Measurements from ENCODE around the gene PDZD8. TPM values are rescaled to one million over a fixed set of nuclear protein-coding genes. Genes with fewer than 3 reads are reported as not detected.

The PDZD8 gene
- total RNA-seq, 1 donor from 2014 or later = 18.7 TPM

DNA sequence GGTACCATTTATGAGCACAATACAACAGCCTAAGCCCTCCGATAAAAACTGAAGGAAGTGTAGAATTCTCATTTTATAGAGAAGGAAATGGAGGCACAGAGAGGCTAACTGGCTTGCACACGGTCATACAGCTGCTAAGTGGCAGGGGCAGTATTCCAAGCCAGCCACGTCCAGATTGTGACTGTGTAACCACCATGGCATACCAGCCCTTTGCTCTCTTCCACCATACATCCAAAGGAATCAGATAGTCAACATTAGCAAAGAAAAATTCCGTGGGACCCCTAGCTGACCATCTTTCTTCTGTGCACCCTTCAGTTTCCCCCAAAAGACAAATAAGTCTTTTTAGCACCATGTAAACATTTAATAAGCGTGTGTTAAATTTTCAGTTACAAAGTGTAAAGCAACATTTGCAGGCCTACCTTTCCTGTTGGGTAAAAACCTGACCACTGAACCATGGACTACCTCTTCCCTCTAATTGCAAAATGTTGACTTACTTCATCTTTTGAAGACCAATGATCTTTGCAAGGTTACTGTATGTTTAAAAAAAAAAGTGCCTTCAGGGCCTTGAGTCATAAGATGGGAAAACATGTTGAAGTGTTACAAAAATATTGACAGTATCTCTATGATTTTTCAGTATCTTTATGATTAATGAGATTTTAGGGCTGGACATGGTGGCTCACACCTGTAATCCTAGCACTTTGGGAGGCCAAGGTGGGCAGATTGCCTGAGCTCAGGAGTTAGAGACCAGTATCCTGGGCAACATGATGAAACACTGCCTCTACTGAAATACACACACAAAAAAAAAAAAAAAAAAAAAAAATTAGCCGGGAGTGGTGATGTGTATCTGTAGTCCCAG lies 24.3 kb upstream of the PDZD8 start:
- ATAC-seq = no peak
- intact Hi-C loops (cut with micrococcal nuclease) = no loop called here
- DNase-seq = no peak

DNA sequence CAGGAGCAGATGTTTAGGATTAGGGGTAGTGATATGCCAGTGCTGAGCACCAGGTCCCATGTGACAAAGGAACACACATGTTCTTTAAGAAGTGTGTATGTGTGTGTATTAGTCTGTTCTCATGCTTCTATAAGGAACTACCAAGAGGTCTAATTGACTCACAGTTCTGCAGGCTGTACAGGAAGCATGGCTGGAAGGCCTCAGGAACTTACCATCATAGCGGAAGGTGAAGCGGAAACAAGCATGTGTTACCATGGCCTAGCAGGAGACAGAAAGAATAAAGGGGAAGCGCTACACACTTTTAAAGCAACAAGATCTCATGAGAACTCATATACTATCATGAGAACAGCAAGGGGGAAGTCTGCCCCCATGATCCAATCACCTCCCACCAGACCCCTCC lies 22.8 kb upstream of the PDZD8 start:
- DNase-seq = no peak
- ATAC-seq = no peak
- intact Hi-C loops (cut with micrococcal nuclease) = no loop called here

DNA sequence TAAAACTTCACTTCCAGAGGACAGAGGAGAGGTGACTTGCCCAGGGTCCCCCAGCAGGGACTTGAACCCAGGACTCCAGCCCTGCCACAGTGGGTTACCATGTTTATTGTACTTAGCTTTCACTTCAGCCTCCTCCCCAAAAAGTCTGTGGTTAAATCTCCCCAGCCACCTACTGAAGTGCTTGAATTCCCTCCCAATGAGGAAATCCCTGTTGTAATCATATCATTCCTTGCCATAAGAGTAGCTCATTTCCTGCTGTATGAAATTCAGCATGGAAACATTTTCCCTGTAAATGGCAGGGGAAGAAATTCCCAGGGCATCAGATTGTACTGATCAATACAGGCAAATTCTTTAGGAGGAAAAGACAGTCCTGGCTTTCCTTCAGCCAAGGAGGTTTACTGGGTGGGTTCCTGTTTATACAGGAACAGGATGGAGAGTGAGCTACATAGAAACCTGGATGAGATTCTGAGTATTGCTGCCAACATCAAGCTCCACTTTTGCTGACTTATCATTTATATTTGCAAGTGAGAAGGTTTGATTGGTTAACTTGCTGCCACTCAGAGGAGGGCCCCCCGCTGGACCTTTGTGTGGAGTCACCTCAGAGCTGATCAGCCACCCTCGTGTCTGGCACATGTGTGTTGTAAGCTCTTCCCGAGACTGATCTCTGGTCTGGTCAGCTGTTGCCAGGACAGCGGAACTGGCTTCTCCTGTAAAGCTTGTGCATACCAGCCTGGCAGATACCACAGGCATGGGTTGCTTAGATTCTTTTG lies 16.4 kb upstream of the PDZD8 start:
- ATAC-seq (peak; percentile 65), DNase-seq (peak; percentile 36)
- intact Hi-C loops (cut with micrococcal nuclease) = no loop called here

DNA sequence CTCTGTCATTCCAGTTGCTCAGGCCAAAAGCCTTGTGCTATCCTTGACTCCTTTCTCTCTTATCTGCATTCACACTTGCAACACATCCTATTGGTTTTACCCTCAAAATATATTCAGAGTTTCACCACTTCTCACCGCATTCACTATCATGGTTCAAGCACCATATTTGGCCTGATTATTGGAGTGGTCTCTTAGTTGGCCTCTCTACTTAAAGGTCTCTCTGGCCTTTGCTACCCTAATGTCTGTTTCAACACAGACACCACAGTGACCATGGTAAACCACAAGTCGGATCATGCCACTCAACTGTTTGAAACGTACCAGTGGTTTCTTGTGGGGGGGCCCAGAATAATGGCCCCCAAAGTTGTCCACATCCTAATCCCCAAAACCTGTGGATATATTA lies 15.2 kb upstream of the PDZD8 start:
- no peak for DNase-seq
- ATAC-seq = no peak
- intact Hi-C loops (cut with micrococcal nuclease) = no loop called here

DNA sequence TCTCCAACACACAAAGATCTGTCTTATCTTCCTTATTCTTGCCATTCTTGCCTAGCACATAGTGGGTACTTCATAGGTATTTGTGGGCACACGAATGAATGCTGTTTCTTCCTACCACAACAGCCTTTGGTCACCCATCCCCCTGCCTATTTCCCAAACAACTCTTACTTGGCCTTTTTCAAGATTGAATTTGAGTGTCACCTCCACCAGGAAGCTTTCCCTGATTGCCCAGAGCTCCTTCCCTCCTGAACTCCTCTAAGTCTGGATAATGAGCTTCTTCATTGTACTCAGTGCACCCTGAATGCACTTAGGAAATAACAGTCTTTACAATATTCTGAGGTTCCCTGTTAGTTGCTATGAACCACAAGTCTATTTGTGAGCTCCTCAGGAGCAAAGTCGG lies 11.6 kb upstream of the PDZD8 start:
- DNase-seq = no peak
- no peak for ATAC-seq
- intact Hi-C loops (cut with micrococcal nuclease) = no loop called here

DNA sequence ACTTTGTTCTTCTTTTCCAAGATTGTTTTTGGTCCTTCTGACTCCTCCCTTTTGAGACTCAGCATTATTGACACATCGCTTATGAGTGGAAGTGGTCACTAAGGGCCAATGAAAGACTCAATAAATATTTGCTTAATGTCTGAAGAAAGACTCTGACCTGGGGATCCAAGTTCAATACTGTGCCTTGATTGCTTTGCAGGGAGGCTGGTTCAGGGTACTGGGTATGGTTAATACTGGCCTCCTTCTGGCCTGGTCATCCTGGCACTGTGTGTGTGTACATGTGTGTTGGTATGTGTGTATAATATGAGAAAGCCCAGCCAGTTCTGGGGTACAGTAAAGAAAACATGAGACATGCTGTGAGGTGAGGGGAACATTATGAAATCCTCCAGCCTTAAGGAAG lies 7.6 kb upstream of the PDZD8 start:
- ATAC-seq = no peak
- no peak for DNase-seq
- intact Hi-C loops (cut with micrococcal nuclease) = no loop called here

DNA sequence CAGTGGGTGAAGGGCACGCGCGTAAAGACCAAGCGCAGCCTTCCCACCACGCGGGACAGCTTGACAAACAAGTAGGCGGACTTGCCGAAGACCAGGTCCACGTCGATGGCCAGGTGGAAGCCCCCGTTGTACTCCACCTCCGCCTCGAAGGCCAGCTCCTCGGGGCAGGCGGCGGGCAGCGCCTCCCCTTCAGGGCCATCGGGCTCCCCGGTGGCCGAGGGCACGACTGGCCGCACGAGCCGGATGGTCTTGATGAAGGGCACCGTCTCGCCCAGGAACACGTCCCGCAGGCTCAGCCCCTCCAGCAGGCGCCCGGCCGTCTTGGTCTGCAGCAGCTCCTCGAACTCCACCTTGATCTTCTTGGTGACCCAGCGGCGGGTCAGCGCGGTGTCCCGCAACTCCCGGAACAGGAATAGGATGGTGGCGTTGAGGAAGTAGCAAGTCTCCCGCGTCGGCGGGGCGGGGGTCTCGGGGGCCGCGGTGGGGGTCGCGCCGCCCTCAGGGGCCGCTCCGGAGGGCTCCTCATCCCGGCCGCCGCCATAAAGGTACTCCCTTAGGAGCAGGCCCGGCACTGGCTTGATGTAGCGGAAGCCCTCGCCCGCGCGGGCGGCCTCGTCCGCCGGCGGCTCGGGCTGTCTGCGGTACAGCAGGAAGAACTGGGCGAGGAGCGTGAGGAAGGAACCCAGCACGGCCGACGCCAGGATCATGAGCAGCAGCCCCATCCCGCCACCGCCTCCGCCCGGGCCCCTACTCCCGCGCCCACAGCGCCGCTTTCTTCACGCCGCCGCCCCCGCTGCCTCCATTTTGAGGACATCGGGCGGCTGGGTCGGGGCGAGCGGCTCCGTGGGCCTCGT lies 507 bp downstream of the PDZD8 start:
- intact Hi-C loops (cut with micrococcal nuclease) = no loop called here
- ATAC-seq (peak; percentile 41), DNase-seq (peak; percentile 60)

DNA sequence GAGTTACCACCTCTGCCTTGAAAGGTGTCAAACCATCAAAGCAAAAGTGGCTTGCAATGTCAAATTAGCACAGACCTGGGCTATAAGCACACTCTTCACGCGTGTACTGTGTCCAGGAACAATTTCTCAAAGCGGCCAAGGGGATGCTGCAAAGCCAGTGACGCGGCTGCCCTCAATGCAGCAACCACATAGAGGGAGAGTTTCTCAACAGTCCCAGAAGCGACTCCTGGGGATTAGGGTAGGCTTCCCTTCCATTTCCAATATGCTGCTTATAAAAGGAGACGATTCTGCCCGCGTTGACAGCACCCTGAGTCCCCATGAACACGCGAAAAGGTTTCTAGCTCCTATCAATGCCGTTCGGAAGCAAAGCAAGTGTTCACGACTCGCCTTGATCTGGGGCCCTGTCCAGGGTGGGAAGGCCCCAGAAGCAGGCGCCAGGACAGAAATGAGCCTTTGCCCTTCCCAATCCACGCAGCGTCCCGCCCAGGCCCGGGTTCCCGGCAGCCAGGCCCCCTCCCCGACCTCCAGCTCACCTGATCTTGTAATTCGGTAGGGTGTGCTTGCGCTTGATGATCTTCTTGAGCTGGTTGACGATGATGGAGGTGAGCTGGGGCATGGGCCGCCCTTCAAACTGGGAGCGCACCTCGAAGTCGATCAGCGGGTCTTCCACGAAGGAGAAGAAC lies 1.3 kb downstream of the PDZD8 start:
- intact Hi-C loops (cut with micrococcal nuclease) = no loop called here
- ATAC-seq (peak; percentile 42), DNase-seq (peak; percentile 61)

DNA sequence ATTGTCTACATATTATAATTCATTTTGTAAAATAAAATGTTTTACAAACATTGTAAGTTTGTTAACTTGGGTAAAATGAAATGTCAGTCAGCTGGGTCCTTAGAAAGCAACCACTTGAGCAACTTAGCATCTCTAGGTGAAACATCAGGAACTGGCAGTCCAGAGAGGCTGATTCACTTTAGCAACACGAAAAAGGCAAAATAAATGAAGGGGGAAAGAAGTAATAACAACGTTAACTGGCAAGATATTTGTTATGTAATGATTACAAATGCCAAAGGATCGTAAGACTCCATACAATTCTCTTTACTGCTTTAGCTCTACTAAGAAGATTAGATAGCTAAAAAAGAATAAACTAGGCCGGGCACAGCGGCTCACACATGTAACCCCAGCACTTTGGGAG lies 5.0 kb downstream of the PDZD8 start:
- no peak for ATAC-seq
- no peak for DNase-seq
- intact Hi-C loops (cut with micrococcal nuclease) = no loop called here

DNA sequence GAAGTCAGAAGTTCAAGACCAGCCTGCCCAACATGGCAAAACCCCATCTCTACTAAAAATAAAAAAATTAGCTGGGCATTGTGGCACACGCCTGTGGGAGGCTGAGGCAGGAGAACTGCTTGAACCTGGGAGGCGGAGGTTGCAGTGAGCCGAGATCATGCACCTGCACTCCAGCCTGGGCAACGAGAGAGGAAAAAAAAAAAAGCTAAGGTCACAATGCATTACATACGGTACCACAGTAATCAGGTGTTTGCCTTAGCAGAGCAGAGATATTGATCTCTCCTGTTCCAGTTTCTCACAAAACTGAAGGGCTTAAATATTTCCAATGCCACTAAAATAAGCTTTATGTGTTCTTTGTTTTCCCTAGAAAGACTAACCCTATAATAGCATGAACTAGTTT lies 7.5 kb downstream of the PDZD8 start:
- no peak for DNase-seq
- no peak for ATAC-seq
- intact Hi-C loops (cut with micrococcal nuclease) = no loop called here

DNA sequence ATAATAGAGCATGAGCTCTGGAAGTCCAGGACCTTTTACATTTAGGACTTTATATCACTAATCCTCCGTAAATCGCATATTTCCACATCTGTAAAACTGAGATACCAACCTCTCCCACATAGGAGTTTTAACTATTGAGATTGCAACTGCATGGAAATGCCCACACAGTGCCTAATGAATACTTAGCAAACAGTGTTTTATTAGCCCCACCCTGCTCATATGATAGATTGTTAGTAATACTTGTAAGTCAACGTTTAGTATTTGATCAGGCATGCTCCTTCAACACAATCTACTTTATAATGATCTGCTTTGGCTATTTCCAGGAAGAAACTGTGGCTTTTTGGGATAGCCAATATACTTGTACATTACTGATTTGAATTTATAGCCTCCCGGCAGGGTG lies 8.5 kb downstream of the PDZD8 start:
- intact Hi-C loops (cut with micrococcal nuclease) = no loop called here
- DNase-seq = no peak
- no peak for ATAC-seq

DNA sequence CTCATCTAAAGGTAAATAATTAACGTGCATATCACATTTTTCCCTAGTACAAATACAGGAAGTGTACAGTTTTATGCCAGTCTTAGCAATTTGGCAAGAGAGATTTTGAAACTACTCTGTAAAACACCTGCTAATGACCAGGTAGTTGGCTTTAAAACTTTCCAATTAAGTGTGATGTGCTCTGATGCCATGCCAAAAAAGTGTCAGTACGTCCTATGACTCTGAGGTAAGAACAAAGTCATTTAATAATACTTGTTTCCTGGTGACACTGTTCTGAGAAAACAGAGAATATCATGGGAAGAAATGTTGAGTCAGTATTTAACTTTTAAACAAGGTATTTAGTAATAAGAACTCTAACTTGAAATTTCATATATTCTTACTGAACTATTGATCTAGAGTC lies 9.6 kb downstream of the PDZD8 start:
- intact Hi-C loops (cut with micrococcal nuclease) = no loop called here
- DNase-seq (no peak), ATAC-seq (peak; percentile 56)

DNA sequence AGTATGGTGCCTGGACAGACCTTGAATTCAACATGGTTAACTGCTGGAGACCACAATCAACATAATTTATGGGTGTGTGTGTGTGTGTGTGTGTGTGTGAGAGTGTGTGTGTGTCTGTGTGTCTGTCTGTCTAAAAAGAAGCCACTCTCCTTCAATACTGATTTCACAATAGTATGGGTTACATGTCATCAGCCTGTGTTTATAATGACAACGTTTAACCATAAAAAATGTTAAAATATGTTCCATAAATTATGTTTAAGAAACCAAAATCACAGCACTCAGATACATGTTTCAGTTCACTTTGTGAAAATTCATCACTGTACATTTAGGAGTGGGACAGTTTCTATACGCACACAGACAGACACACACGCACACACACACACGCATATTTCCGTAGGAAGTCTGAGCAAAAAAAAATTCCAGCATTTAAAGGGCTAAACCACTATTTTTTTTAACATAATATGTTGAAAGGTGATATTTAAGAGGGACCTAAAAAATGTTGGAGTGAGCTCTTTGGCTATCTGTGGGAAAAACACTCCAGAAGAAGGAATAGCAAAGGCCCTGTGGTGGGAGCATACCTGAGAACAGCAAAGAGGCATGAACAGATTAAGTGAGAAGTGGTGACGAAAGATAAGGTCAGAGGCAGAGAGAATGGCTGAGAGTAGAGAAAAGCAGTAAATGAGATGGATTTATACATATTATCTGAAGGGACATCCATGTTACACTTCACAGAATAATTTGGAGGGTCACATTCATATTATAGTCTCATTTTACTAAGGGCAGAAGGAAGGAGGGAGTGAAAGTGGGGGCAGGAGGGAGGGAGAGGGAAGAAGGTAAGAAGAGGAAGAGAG lies 10.9 kb downstream of the PDZD8 start:
- DNase-seq (no peak), ATAC-seq (peak; percentile 17)
- intact Hi-C loops (cut with micrococcal nuclease) = no loop called here

DNA sequence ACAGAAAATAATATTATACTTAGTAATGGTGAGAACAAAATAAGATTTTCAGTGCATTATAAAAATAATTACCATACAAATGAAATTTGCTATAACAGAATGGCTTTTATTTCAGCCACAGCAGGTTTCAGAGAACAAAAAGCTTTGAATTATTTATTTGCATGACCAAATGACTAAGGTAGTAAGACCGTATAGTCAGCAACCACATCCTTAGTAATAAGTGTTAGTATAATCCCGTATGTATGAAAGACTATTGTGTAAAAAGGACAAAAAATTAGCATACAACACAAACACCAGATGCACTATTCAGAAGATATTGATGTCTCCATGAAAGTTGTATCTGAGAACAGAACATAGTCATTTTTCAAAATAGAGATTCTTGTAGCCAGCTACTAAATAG lies 12.2 kb downstream of the PDZD8 start:
- ATAC-seq (no peak), DNase-seq (no peak)
- intact Hi-C loops (cut with micrococcal nuclease) = no loop called here

DNA sequence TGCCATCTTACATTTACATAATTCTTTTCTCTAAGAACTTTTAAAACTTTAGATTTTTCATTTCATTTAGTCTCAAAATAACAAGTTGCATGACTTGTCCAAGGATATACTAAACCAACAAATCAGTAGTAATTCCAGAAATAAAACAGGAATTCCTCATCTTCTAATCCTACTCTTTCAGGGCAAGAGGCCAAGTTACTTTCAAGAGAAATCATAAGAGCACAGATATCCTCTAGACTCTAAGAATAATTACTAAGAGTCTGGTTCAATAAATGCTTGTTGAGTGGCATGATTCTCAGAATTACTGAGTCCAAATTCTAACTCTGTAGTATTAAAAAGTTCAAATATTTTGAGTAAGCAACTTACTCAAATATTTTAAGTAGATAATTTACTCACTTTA lies 12.9 kb downstream of the PDZD8 start:
- DNase-seq (no peak), ATAC-seq (no peak)
- intact Hi-C loops (cut with micrococcal nuclease) = no loop called here

DNA sequence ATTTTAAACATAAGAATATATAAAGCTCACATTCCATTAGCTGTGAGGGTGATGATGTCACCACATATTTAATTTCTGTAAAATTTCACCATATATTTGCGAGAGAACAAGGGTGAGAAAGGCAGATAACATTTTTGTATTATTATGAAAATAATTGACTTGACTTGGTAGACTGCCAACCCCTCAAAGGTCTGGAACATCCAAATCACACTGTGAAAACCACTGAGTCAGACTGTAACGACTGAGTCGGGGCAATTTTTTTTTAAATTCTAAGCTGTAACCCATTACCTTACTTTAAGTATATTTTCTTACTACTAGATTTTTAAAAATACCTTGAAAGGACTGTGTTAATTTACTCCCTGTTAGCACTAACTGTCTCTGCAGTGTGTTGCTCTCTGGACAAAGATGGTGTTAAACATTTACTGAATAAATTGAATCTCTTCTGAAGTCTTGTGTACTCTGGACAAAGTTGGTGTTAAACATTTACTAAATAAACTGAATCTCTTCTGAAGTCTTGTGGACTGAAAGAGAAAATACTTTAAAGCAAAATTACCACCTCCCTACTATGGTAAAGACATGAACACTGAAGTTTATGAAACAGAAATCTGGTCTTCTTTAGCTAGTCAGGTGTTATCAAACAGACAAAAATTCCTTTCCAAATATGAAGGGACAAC lies 14.1 kb downstream of the PDZD8 start:
- no peak for DNase-seq
- intact Hi-C loops (cut with micrococcal nuclease) = no loop called here
- ATAC-seq = no peak

DNA sequence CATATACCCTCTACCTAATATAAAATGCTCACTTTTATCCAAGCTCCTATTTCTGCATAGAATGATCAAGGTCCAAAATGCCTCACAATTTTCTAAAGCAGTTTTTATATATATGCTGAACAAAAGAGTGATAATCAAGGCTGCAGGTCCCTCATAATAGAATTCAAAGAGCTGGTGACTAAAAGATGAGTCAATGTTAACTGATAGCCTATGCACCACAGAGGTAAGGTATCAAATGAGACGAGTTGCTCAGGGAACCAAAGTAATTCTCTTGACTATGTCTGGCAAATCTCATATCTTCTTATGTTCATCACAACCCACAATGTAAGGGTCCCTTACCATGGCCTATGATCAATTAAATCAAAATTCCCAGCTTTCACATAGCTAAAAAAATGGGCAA lies 15.2 kb downstream of the PDZD8 start:
- intact Hi-C loops (cut with micrococcal nuclease) = no loop called here

DNA sequence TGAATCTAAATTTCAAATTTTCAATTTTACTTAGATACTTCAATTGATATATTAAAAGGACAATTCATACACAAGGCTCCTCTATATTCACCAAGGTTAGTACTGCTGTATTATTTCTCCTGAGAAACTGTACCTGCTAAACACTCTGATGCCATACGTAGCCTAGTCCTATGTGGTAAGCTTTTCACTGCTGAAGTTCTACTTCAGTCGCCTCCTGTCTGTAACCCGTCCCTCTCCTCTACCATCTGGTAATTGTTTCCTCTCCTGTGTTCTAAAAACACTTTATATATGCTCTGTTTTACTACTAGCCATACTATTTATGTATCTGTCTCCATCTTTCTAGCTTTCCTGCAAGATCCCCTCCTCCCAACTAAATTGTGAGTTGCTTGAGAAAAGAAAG lies 20.2 kb downstream of the PDZD8 start:
- DNase-seq = no peak
- intact Hi-C loops (cut with micrococcal nuclease) = no loop called here
- ATAC-seq = no peak

More for the DNA sequence above, 15.2 kb downstream of the PDZD8 start:
- no peak for DNase-seq
- no peak for ATAC-seq
